Right lobe of liver (tissue), 4 donors: ENCODE data around the gene MRGPRD.

Experiments used
- POLR2A ChIP-seq: fragments of 450-650 bp; IDR thresholded peaks from one replicate; pipeline ENCODE4 v1.6.1; 2017; ENCODE audit warnings: antibody characterized with exemption, mild to moderate bottlenecking
- TF ChIP-seq, protein P1 (sequence below), 4 donors: fragments of 200-600 bp in 3 of 4; fragments of 450-650 bp in 1 of 4; IDR thresholded peaks; one replicate each; pipeline versions ENCODE4 v1.5.1 to v1.8.0; 2016 to 2022; ENCODE audit warnings: antibody characterized with exemption in 4 of 4, mild to moderate bottlenecking in 2 of 4
- donor health status: DM: no; HTN: no; CAD: no.
- donor health status: DM: no; HTN: no; CAD: no.
- donor health status: DM: no; HTN: yes; CAD: no.

DNA sequence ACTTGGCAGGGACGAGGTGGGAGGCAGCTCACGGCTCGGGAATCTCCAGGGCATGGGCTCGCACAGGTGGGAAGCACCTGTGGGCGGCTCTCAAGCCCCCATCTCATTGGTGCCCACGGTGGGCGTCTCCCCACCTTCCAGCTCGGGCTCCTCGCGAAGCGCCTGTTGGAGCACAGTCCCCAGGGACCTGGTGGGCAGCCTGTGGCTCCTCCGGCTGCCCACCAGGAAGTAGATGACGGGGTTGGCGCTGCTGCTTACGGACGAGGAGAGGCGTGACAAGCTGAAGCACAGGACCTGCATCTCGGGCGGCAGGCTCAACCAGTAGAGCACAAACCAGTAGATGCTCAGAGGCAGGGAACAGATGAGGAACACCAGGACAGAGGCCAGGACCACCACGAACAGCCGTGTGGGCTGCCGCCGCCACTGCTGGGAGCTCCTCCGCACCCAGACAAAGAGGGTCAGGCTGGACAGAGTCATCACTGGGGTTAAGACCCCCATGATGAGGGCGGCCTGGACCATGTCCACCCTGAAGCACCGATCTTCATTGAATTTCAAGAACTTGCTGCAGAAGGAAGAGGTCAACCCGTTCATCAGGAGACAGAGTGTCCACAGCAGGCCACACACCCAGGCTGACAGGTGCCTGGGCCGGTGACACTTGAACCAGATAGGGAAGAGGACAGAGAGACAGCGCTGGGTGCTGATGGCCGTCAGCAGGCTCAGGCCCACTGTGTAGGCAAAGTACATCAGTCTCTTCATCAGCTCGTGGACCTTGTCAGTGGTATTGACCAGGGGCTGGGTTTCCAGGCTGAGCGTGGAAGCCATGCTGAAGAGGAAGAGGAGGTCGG is 633 bp downstream of the MRGPRD start:
- TF ChIP-seq, protein P1, sequence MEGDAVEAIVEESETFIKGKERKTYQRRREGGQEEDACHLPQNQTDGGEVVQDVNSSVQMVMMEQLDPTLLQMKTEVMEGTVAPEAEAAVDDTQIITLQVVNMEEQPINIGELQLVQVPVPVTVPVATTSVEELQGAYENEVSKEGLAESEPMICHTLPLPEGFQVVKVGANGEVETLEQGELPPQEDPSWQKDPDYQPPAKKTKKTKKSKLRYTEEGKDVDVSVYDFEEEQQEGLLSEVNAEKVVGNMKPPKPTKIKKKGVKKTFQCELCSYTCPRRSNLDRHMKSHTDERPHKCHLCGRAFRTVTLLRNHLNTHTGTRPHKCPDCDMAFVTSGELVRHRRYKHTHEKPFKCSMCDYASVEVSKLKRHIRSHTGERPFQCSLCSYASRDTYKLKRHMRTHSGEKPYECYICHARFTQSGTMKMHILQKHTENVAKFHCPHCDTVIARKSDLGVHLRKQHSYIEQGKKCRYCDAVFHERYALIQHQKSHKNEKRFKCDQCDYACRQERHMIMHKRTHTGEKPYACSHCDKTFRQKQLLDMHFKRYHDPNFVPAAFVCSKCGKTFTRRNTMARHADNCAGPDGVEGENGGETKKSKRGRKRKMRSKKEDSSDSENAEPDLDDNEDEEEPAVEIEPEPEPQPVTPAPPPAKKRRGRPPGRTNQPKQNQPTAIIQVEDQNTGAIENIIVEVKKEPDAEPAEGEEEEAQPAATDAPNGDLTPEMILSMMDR (IDR thresholded peaks at IDR 0.05), result no peak
- TF ChIP-seq POLR2A, result no peak
